K562 (cell line): ENCODE measurements around the gene MGAT5.
A peak's percentile ranks its signal among the peaks of the same experiment; 100 is the strongest.

Experiments used
- E2F8 ChIP-seq: fragments of 450-650 bp; IDR thresholded peaks from 2 replicates; pipeline ENCODE4 v1.7.1; 2018; ENCODE audit warnings: mild to moderate bottlenecking, low read depth; ENCODE audit not compliant: partially characterized antibody
- EGR1 ChIP-seq: fragments of 450-650 bp; conservative IDR thresholded peaks from 2 replicates; pipeline ENCODE4 v1.6.1; 2017; ENCODE audit warnings: mild to moderate bottlenecking
- FOSL1 ChIP-seq: fragments of 200-800 bp; sonication (Bioruptor generic); conservative IDR thresholded peaks from 2 replicates; pipeline ENCODE4 v1.6.1; 2016; ENCODE audit warnings: missing genetic modification characterization, missing compliant biosample characterization
- GABPB2 ChIP-seq: fragments of 250-450 bp; sonication (Bioruptor Pico); conservative IDR thresholded peaks from 2 replicates; pipeline ENCODE4 v1.5.1; 2021; ENCODE audit warnings: mild to moderate bottlenecking
- ID3 ChIP-seq, 2 experiments: fragments of 250-450 bp in 1 of 2; fragments of 450-650 bp in 1 of 2; sonication (Bioruptor Pico) in 1 of 2; IDR thresholded peaks; 2 replicates each; pipeline versions ENCODE4 v1.6.1 to v1.8.0; 2016 to 2021; ENCODE audit warnings: mild to moderate bottlenecking in 2 of 2, moderate library complexity in 2 of 2, missing compliant biosample characterization in 1 of 2, missing genetic modification characterization in 1 of 2
- KDM4B ChIP-seq, 2 experiments: fragments of 450-650 bp in 1 of 2; sonication (generic) in 1 of 2; IDR thresholded peaks; 2 replicates each; pipeline ENCODE4 v1.6.1; 2016 to 2017; ENCODE audit warnings: borderline replicate concordance in 2 of 2, antibody characterized with exemption in 1 of 2, low read depth in 1 of 2, mild to moderate bottlenecking in 1 of 2
- POLR2A ChIP-seq: fragments of 450-650 bp; conservative IDR thresholded peaks from 2 replicates; pipeline ENCODE4 v1.6.1; 2016
- SREBF2 ChIP-seq: sonication (generic); formaldehyde crosslinking; IDR thresholded peaks from 2 replicates; pipeline ENCODE4 v1.4.0; 2020; ENCODE audit warnings: mild to moderate bottlenecking, missing genetic modification reagents
- ZBTB40 ChIP-seq, 2 experiments: fragments of 450-650 bp in 1 of 2; sonication (generic) in 1 of 2; formaldehyde crosslinking in 1 of 2; IDR thresholded peaks; 2 replicates each; pipeline versions ENCODE4 v1.7.1 to v1.9.0; 2016 to 2022; ENCODE audit warnings: inconsistent platforms in 1 of 2, mild to moderate bottlenecking in 1 of 2, missing genetic modification reagents in 1 of 2
- ZNF184 ChIP-seq: sonication (generic); formaldehyde crosslinking; IDR thresholded peaks from 2 replicates; pipeline ENCODE4 v1.5.0; 2020; ENCODE audit warnings: missing genetic modification reagents
- TF ChIP-seq, protein P1 (sequence below), 3 experiments: IDR thresholded peaks in 2 of 3; conservative IDR thresholded peaks in 1 of 3; 2 replicates each; pipeline ENCODE4 v1.5.1; 2011 to 2012; ENCODE audit warnings: low read length in 3 of 3, mild to moderate bottlenecking in 3 of 3, control low read depth in 2 of 3, improper control_type of control experiment in 1 of 3, inconsistent platforms in 1 of 3, low read depth in 1 of 3, mixed read lengths in 1 of 3, moderate library complexity in 1 of 3; ENCODE audit not compliant: insufficient read depth in 2 of 3

- TF ChIP-seq GABPB2 (CRISPR knock-in tag) (no peak), E2F8 (no peak), ID3 (CRISPR knock-in tag; IDR thresholded peaks at IDR 0.05) (no peak), ID3 (tag; IDR thresholded peaks at IDR 0.05) (no peak), KDM4B (IDR thresholded peaks at IDR 0.05; ENCODE audit: borderline replicate concordance in 2 of 2, low read depth in 1 of 2) (no peak), FOSL1 (tag) (no peak), ZBTB40 (IDR thresholded peaks at IDR 0.05) (no peak), ZBTB40 (CRISPR knock-in tag; IDR thresholded peaks at IDR 0.05) (no peak), SREBF2 (CRISPR knock-in tag) (no peak), EGR1 (no peak), ZNF184 (CRISPR knock-in tag) (no peak), POLR2A (no peak)
- TF ChIP-seq, protein P1, sequence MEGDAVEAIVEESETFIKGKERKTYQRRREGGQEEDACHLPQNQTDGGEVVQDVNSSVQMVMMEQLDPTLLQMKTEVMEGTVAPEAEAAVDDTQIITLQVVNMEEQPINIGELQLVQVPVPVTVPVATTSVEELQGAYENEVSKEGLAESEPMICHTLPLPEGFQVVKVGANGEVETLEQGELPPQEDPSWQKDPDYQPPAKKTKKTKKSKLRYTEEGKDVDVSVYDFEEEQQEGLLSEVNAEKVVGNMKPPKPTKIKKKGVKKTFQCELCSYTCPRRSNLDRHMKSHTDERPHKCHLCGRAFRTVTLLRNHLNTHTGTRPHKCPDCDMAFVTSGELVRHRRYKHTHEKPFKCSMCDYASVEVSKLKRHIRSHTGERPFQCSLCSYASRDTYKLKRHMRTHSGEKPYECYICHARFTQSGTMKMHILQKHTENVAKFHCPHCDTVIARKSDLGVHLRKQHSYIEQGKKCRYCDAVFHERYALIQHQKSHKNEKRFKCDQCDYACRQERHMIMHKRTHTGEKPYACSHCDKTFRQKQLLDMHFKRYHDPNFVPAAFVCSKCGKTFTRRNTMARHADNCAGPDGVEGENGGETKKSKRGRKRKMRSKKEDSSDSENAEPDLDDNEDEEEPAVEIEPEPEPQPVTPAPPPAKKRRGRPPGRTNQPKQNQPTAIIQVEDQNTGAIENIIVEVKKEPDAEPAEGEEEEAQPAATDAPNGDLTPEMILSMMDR (IDR thresholded peaks at IDR 0.05 in 2 of 3, conservative IDR thresholded peaks at IDR 0.05 in 1 of 3; ENCODE audit: insufficient read depth in 2 of 3, low read depth in 1 of 3, low read length in 3 of 3): peak; percentile 78 to 84 (median 80)
Observed at GRCh38 chr2:134207589-134208209, 46.2 kb upstream of the MGAT5 start.
